Stimulated activated CD8-positive, alpha-beta memory T cell treated with anti-CD3 and anti-CD28 coated beads, Interleukin-15, amount 100 ng/mL, for 1 hour (primary cell): ENCODE measurements around the gene GDF10.

Source experiments
- DNase-seq: peaks from one replicate; pipeline ENCODE4 v3.0.0-alpha.2; 2020; ENCODE audit warnings: low read depth

The GDF10 gene

DNA sequence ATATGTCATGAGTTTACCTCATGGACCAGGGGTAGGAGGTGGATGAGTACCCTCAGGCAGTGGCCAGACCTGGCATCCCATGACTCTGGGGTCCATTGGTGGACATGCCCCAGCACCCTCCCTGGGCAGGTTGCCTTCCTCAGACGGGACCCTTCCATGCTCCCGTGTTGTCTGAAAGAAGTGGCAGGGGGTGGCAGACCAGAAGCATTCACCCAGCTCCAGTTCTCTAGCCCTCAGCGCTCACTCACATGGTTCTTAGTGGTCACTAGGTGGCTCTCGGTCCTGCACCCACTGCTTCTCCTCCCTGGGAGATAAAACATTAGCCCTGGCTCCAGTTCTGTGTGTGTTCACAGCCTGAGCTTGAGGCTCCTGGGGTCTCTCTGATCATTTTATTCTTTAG is 54.2 kb downstream of the GDF10 start:
- no peak for DNase-seq

DNA sequence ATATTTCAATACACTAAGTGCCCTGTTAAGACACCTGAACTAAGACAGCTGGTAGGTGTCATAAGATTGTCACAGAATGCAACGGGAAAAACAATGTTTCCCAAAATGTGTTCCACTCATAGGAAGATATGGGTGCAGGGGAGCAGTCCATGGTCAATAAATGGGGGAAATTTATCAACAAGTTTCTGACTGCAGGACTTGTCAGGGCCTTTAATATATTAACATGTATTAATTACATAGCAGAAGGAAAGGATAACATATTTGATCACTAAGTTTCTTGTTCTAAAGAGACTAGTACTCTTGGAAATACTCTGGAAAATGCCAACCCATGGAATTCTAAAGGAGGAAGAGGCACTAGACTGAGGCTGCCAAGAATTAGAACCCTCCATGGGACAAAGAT is 54.9 kb downstream of the GDF10 start:
- DNase-seq = no peak

- DNase-seq = no peak
Measured at GRCh38 chr10:47356708-47357107, 56.7 kb downstream of the GDF10 start.

DNA sequence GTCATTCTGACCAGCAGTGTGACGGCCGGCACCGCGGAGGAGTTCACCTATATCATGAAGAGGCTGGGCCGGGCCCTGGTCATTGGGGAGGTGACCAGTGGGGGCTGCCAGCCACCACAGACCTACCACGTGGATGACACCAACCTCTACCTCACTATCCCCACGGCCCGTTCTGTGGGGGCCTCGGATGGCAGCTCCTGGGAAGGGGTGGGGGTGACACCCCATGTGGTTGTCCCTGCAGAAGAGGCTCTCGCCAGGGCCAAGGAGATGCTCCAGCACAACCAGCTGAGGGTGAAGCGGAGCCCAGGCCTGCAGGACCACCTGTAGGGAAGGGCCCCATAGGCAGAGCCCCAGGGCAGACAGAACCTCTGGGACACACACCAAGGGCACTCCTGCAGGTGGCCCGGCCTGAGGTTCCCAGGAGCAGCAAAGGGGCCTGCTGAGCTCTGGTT is 57.2 kb downstream of the GDF10 start:
- DNase-seq = no peak

DNA sequence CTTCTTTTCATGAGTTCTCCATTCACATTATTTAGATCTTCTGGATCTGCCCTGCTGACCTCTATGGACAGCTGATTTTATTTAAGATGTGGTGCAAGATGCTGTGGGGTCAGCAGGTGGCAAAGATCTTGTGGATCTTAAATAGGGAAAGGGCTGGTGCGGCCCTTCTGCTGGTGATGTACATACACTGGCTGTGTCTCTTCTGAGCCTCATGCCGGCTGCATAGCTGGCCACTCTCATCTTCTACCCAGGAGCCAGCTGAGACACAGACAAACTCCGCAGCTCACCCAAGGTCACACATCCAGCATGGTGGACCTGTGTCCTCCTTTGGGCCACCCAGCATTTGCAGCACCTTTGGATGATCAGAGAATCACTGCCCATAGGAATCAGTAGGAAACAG is 57.9 kb downstream of the GDF10 start:
- no peak for DNase-seq

DNA sequence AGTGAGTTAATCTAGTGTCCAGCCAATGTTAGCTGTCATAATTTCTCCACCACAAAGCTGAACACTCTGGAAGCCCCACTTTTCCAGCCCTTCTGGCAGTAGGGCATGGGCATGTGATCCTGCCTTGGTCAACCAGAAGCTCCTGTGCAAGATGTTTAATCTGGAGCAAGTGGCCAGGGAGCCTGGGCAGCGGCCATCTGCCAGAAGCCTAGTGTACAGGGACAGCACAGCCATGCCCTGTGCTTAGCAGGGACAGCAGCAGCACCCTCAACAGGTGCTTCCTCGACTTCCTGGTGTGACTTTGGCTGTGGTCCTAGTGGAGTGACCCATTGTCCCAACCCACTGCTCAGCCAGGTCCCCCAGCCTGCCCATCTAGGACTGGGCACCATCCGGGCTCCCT is 58.5 kb downstream of the GDF10 start:
- no peak for DNase-seq

DNA sequence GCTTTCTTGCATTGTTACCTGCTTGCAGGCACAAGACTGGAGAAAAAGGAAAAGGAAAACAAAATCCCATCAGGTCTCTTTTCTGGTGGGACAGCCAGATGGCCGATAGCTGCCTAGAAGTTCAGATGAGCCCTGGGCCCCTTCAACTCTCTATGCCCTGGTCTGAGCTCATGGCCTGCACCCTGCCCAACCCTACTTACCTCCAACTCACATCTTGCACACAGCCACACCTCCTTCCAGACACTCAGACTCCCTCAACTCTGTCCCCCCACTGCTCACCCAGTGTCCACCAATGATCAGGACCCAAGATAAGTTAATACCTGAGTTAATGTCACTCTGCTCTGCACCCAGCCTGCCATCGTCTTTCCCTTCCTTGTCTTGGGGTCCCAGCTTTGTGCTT is 59.1 kb downstream of the GDF10 start:
- DNase-seq = no peak

GRCh38 chr10:47359626-47360418 is 59.8 kb downstream of the GDF10 start:
- no peak for DNase-seq

DNA sequence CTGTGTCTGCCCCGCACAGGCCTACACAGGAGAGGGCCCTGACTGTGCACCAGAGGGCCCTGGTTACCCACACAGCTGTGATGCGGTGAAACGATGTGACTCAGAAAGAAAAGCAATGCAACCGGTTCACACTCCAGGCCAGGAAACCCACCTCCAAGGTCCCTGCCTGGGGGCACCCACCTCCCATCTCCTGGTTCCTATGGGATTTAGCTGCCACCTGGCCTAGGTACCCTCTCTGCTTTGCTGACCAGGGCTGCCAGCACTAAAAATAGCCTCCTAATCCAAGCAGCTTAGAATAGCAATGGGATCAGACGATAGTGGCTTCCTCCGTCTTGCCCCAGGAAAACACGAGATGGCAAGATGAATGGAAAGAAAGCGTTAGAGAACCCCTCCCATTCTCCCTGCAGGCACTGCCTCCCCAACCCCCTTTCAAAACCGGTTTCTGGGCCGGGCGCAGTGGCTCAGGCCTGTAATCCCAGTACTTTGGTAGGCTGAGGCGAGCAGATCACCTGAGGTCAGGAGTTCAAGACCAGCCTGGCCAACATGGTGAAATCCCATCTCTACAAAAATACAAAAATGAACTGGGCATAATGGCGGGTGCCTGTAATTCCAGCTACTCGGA is 60.5 kb downstream of the GDF10 start:
- no peak for DNase-seq

DNA sequence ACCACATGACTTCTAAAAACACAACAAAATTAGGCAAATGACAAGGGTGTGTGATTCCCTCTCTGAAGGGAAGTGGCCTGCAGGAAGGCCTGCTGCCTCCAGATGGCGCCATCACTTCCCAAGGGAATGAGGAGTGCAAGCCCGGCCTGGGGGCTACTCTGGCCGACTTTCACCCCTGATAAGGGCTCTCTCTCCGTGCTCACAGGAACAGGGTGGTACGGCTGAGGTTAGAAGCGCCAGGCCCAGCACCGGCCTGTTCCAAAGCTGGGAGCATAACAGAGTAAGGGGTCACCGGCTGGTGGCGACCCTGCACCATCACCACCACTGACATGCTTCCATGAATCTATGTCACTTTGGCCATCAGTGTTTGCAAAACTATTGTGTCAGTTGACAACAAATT is 61.3 kb downstream of the GDF10 start:
- DNase-seq = no peak

- DNase-seq = no peak
Measured at GRCh38 chr10:47362199-47362598, 62.2 kb downstream of the GDF10 start.
